Measurements from ENCODE around the gene LALBA.
"Not testable (repeated sequence)": the region's sequence is repeated elsewhere in the genome, so short reads cannot be mapped to it uniquely, and the experiment has no call there.

LALBA gene

GRCh38 chr12:48553666-48554343 lies 16.0 kb downstream of the LALBA start:
- ATAC-seq, H3K36me3 Mint-ChIP-seq, H3K4me1 Mint-ChIP-seq, H3K27ac Mint-ChIP-seq, H3K9me3 Mint-ChIP-seq, H3K4me3 Mint-ChIP-seq: not testable (repeated sequence)
- peaks cover 52% of the 10 kb centered on the region for H3K27me3 Mint-ChIP-seq

- H3K36me3 Mint-ChIP-seq, H3K4me3 Mint-ChIP-seq, H3K4me1 Mint-ChIP-seq, H3K27ac Mint-ChIP-seq, H3K9me3 Mint-ChIP-seq, ATAC-seq: not testable (repeated sequence)
- peaks cover 45% of the 10 kb centered on the region for H3K27me3 Mint-ChIP-seq
Measured at GRCh38 chr12:48551636-48552035, 18.2 kb downstream of the LALBA start.

GRCh38 chr12:48547012-48547411 lies 22.8 kb downstream of the LALBA start:
- H3K4me3 Mint-ChIP-seq, H3K4me1 Mint-ChIP-seq, H3K9me3 Mint-ChIP-seq, H3K36me3 Mint-ChIP-seq, H3K27ac Mint-ChIP-seq, ATAC-seq: not testable (repeated sequence)
- H3K27me3 Mint-ChIP-seq = peaks cover 11% of the 10 kb centered on the region

GRCh38 chr12:48545833-48546469 lies 23.9 kb downstream of the LALBA start:
- Mint-ChIP-seq H3K9me3 (no peaks in the 10 kb centered on the region), H3K4me3 (no peak overlapping the region), H3K36me3 (no peaks in the 10 kb centered on the region), H3K4me1 (no peaks in the 10 kb centered on the region), H3K27me3 (peaks cover 2% of the 10 kb centered on the region), H3K27ac (no peak overlapping the region)
- ATAC-seq = no peak

- Mint-ChIP-seq H3K9me3 (no peaks in the 10 kb centered on the region), H3K4me1 (no peaks in the 10 kb centered on the region), H3K27ac (no peak overlapping the region), H3K36me3 (no peaks in the 10 kb centered on the region), H3K27me3 (peaks cover 25% of the 10 kb centered on the region), H3K4me3 (no peak overlapping the region)
- ATAC-seq = no peak
Measured at GRCh38 chr12:48542300-48542928, 27.4 kb downstream of the LALBA start.

- Mint-ChIP-seq H3K4me1 (no peaks in the 10 kb centered on the region), H3K4me3 (no peak overlapping the region), H3K27ac (no peak overlapping the region), H3K9me3 (peaks cover 5% of the 10 kb centered on the region), H3K27me3 (peaks cover 25% of the 10 kb centered on the region), H3K36me3 (no peaks in the 10 kb centered on the region)
- no peak for ATAC-seq
Measured at GRCh38 chr12:48536602-48537001, 33.2 kb downstream of the LALBA start.

- no peaks in the 10 kb centered on the region for H3K27me3 Mint-ChIP-seq
- H3K9me3 Mint-ChIP-seq = peaks cover 5% of the 10 kb centered on the region
- no peaks in the 10 kb centered on the region for H3K36me3 Mint-ChIP-seq
- ATAC-seq = no peak
- no peaks in the 10 kb centered on the region for H3K4me1 Mint-ChIP-seq
- H3K27ac Mint-ChIP-seq = no peak overlapping the region
- no peak overlapping the region for H3K4me3 Mint-ChIP-seq
Measured at GRCh38 chr12:48532601-48533000, 37.2 kb downstream of the LALBA start.

- H3K27me3 Mint-ChIP-seq = peaks cover 23% of the 10 kb centered on the region
- no peaks in the 10 kb centered on the region for H3K4me1 Mint-ChIP-seq
- no peak overlapping the region for H3K27ac Mint-ChIP-seq
- no peak for ATAC-seq
- H3K4me3 Mint-ChIP-seq = no peak overlapping the region
- no peaks in the 10 kb centered on the region for H3K9me3 Mint-ChIP-seq
- H3K36me3 Mint-ChIP-seq = no peaks in the 10 kb centered on the region
Measured at GRCh38 chr12:48527891-48528670, 41.8 kb downstream of the LALBA start.

- H3K27ac Mint-ChIP-seq = no peak within 1 kb of the TSS
- H3K9me3 Mint-ChIP-seq = no peaks in the 10 kb centered on the region
- no peaks in the 10 kb centered on the region for H3K36me3 Mint-ChIP-seq
- ATAC-seq = no peak
- H3K27me3 Mint-ChIP-seq = peaks cover 33% of the 10 kb centered on the region
- no peaks in the 10 kb centered on the region for H3K4me1 Mint-ChIP-seq
- H3K4me3 Mint-ChIP-seq = no peak within 1 kb of the TSS
Measured at GRCh38 chr12:48525332-48525731, 44.5 kb downstream of the LALBA start, which contains the start of gene OR8S1. Gene OR8S1 (plus strand): TSS chr12:48525632. CDS start chr12:48525632, 0 bp downstream.

- not testable (repeated sequence) for H3K4me1 Mint-ChIP-seq, ATAC-seq, H3K4me3 Mint-ChIP-seq, H3K9me3 Mint-ChIP-seq, H3K27ac Mint-ChIP-seq, H3K36me3 Mint-ChIP-seq
- H3K27me3 Mint-ChIP-seq = peaks cover 21% of the 10 kb centered on the region
Measured at GRCh38 chr12:48520381-48520780, 49.5 kb downstream of the LALBA start.

Measured in stimulated activated memory B cell treated with anti-CD40 and anti-IgM and Interleukin-4, amounts not matched to agents 10 μg/mL and 1 μg/mL and 100 μg/mL, for 72 hours (primary cell).